Measurements from ENCODE around the gene BAIAP2L1. TPM values are rescaled to one million over a fixed set of nuclear protein-coding genes. Genes with fewer than 3 reads are reported as not detected.

BAIAP2L1 gene
- 1 to 10 TPM in 3 of 4 donors, under 1 TPM in 1; 0.85 to 3.2 (median 2.2) TPM for total RNA-seq

GRCh38 chr7:98400542-98401340, at the start of gene BAIAP2L1:
BAIAP2L1 (minus strand) TSS chr7:98401090; CDS start chr7:98400852, 238 bp downstream.
- TF ChIP-seq, protein P1, sequence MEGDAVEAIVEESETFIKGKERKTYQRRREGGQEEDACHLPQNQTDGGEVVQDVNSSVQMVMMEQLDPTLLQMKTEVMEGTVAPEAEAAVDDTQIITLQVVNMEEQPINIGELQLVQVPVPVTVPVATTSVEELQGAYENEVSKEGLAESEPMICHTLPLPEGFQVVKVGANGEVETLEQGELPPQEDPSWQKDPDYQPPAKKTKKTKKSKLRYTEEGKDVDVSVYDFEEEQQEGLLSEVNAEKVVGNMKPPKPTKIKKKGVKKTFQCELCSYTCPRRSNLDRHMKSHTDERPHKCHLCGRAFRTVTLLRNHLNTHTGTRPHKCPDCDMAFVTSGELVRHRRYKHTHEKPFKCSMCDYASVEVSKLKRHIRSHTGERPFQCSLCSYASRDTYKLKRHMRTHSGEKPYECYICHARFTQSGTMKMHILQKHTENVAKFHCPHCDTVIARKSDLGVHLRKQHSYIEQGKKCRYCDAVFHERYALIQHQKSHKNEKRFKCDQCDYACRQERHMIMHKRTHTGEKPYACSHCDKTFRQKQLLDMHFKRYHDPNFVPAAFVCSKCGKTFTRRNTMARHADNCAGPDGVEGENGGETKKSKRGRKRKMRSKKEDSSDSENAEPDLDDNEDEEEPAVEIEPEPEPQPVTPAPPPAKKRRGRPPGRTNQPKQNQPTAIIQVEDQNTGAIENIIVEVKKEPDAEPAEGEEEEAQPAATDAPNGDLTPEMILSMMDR (IDR thresholded peaks at IDR 0.05; ENCODE audit: low read depth), result no peak

GRCh38 chr7:98448766-98449165, 47.9 kb upstream of the BAIAP2L1 start:
- TF ChIP-seq, protein P1 (IDR thresholded peaks at IDR 0.05; ENCODE audit: low read depth), result no peak

- TF ChIP-seq, protein P1 (IDR thresholded peaks at IDR 0.05; ENCODE audit: low read depth), result no peak
Measured at GRCh38 chr7:98439484-98439883, 38.6 kb upstream of the BAIAP2L1 start.

DNA sequence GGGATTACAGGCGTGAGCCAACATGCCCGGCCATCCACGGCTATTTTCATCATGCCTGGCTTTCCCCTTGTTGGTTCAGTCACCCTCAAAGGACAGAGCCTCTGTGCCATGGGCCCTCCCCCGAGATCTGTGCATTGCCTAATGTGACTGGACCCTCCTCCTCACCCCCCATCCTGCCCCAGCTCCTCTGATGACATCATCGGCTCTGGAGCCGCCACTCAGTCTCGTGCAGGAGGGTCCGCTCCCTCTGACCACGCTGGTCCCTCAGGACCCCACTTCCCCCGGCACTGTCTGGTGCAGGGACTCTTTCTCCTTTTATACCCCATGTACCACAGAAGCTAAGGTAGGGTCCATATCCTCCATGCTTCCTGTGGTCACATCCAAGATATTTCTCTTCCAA, 33.2 kb upstream of the BAIAP2L1 start:
- TF ChIP-seq, protein P1 (IDR thresholded peaks at IDR 0.05; ENCODE audit: low read depth), result no peak

DNA sequence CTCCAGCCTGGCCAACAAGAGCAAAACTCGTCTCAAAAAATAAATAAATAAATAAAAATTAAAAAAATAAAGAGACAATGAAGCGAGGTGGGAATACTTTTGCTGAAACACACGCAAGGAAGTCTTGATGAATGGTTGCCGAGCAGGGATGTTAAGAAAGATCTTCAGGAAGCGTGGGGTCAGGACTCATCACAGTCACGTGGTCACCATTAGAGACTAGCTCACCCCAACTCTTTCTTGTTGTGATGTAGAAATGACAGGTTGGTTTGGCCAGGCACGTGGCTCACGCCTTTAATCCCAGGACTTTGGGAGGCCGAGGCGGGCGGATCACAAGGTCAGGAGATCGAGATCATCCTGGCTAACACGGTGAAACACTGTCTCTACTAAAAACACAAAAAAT, 28.9 kb upstream of the BAIAP2L1 start:
- TF ChIP-seq, protein P1 (IDR thresholded peaks at IDR 0.05; ENCODE audit: low read depth), result no peak

DNA sequence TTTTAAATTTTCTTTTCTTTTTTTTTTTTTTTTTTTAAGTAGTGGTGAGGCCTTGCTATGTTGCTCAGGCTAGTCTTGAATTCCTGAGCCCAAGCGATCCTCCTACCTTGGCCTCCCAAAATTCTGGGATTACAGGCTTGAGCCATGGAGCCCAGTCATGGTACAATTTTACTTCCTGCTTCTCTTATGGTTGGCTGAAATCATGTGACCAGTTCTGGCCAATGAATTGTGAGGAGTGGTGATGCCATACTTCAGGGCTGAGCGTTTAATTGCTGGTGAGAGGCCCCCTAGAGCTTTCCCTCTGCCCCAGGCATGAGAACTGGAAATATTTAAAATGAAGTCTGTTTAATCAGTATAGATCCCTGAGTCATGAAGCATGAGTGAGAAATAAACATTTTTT, 22.2 kb upstream of the BAIAP2L1 start:
- TF ChIP-seq, protein P1 (IDR thresholded peaks at IDR 0.05; ENCODE audit: low read depth), result no peak

GRCh38 chr7:98420966-98421612, 20.2 kb upstream of the BAIAP2L1 start:
- TF ChIP-seq, protein P1 (IDR thresholded peaks at IDR 0.05; ENCODE audit: low read depth), result no peak

Measured in subcutaneous adipose tissue (tissue), 4 donors.